ENCODE measurements around the gene SRBD1.

DNA sequence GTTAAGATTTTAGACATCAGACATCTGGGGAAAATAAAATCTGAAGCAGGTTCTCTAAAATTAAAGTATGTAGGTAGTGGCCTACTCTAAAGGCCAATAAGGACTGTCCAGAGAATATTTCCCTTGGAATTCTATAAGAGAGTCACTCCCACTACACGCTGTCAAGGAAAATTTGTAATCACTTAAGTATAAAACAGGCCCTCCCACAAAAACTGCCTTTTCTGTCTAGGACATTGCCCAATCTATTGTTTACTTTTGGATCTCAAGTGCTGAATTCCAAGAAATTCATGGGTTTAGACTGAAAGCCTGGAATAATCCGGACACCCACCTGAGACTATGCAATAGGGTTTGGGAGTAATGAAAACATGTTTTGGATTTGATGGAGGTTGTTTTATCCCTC lies 1.7 kb upstream of the SRBD1 start:
- TF ChIP-seq, protein P1, sequence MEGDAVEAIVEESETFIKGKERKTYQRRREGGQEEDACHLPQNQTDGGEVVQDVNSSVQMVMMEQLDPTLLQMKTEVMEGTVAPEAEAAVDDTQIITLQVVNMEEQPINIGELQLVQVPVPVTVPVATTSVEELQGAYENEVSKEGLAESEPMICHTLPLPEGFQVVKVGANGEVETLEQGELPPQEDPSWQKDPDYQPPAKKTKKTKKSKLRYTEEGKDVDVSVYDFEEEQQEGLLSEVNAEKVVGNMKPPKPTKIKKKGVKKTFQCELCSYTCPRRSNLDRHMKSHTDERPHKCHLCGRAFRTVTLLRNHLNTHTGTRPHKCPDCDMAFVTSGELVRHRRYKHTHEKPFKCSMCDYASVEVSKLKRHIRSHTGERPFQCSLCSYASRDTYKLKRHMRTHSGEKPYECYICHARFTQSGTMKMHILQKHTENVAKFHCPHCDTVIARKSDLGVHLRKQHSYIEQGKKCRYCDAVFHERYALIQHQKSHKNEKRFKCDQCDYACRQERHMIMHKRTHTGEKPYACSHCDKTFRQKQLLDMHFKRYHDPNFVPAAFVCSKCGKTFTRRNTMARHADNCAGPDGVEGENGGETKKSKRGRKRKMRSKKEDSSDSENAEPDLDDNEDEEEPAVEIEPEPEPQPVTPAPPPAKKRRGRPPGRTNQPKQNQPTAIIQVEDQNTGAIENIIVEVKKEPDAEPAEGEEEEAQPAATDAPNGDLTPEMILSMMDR (conservative IDR thresholded peaks at IDR 0.05 in 1 of 2, IDR thresholded peaks at IDR 0.05 in 1 of 2; ENCODE audit: low read depth in 1 of 2, low read length in 2 of 2), result no peak
- TF ChIP-seq EZH2 (IDR thresholded peaks at IDR 0.05; ENCODE audit: low read length, missing control alignments), result no peak

All from fibroblast of lung (primary cell).